ENCODE measurements around the gene PALM3.

DNA sequence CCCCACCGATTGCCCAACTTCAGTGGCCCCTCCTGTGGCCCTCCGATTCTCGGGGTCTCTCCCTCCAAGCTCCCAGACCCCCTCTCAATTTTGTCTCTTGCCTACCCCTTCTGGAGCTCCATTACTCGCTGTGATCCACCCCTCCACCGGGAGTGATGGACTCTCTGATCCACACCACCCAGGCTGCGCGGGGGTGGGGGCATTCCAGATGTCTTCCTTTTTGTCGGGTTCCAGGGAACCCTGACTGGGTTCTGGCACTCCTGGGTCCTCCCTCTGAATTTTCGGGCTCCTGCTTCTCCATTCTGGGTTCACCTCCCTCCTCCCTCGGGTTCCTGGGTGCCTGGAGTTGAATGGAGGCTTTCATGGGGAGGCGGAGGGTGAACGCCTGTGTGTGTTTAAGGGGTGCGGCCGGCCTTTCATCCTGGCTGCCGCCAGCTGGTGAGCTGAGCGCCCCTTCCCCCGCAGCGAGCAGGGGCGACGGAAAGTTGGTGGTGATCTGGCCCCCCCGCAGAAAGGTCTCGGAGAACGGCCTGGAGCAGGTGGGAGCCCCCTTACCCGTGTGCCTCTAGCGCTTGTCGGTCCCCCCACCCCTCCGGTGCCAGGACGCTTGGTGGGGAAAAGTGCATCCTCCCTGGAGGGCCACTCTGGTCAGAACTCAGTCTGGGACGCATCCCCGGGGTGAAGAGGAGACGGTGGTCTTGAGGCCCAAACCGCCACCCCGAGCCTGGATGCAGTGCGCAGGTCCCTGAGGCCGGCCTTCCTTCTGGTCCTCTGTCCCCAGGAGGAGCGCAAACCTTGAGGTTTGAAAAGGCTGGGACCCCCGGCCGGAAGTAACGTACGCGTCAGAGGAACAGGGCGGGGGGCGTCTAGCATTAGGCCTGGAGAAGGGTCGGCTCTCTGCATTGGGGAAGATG is 12.3 kb upstream of the PALM3 start:
- TF ChIP-seq FOXA1 (IDR thresholded peaks at IDR 0.05) (no peak), TARDBP (IDR thresholded peaks at IDR 0.05) (no peak), FOXM1 (IDR thresholded peaks at IDR 0.05; ENCODE audit: borderline replicate concordance) (no peak), BHLHE40 (IDR thresholded peaks at IDR 0.05; ENCODE audit: borderline replicate concordance) (no peak), FOXK2 (IDR thresholded peaks at IDR 0.05) (no peak), ZNF384 (IDR thresholded peaks at IDR 0.05) (no peak), CTBP1 (IDR thresholded peaks at IDR 0.05; ENCODE audit: borderline replicate concordance) (no peak), SUZ12 (IDR thresholded peaks at IDR 0.05) (no peak), ARNT (IDR thresholded peaks at IDR 0.05) (no peak), SP1 (IDR thresholded peaks at IDR 0.05) (no peak), ELF4 (IDR thresholded peaks at IDR 0.05) (no peak), HDGF (IDR thresholded peaks at IDR 0.05; ENCODE audit: borderline replicate concordance) (no peak)
- TF ChIP-seq, protein P1, sequence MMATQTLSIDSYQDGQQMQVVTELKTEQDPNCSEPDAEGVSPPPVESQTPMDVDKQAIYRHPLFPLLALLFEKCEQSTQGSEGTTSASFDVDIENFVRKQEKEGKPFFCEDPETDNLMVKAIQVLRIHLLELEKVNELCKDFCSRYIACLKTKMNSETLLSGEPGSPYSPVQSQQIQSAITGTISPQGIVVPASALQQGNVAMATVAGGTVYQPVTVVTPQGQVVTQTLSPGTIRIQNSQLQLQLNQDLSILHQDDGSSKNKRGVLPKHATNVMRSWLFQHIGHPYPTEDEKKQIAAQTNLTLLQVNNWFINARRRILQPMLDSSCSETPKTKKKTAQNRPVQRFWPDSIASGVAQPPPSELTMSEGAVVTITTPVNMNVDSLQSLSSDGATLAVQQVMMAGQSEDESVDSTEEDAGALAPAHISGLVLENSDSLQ (IDR thresholded peaks at IDR 0.05): no peak
